HEK293 (cell line): ENCODE data around the gene SRRM1.

Experiments
- CTCF ChIP-seq: fragments of 450-650 bp; formaldehyde crosslinking; IDR thresholded peaks from 2 replicates; pipeline ENCODE4 v1.5.1; 2016; ENCODE audit warnings: missing biosample characterization, missing genetic modification characterization
- ZNF341 ChIP-seq: fragments of 450-650 bp; formaldehyde crosslinking; IDR thresholded peaks from 2 replicates; pipeline ENCODE4; 2016; ENCODE audit warnings: low read depth, missing biosample characterization, missing genetic modification characterization
- ZNF747 ChIP-seq: fragments of 450-650 bp; formaldehyde crosslinking; IDR thresholded peaks from 2 replicates; pipeline ENCODE4 v1.5.1; 2016; ENCODE audit warnings: missing biosample characterization, missing genetic modification characterization

- no peak for TF ChIP-seq ZNF341 (tag by site-specific recombination)
- no peak for TF ChIP-seq CTCF
- TF ChIP-seq ZNF747 (tag by site-specific recombination): no peak
Observed at GRCh38 chr1:24713176-24713575, 70.1 kb downstream of the SRRM1 start.
